ENCODE results near the gene WDR59.

- no peak for TF ChIP-seq EP300 (IDR thresholded peaks at IDR 0.05)
- no peak for TF ChIP-seq POLR2A (IDR thresholded peaks at IDR 0.05)
- TF ChIP-seq CTCF (IDR thresholded peaks at IDR 0.05) = no peak
- no peak for TF ChIP-seq POLR2AphosphoS5 (IDR thresholded peaks at IDR 0.05)
Measured at GRCh38 chr16:74896389-74897370, 88.2 kb downstream of the WDR59 start.
